ENCODE data around the gene POLR3GL.

POLR3GL gene

GRCh38 chr1:145963265-145964019 lies 1.0 kb upstream of the POLR3GL start:
- no peak for TF ChIP-seq NFIC (IDR thresholded peaks at IDR 0.05)
- TF ChIP-seq EP300 (IDR thresholded peaks at IDR 0.05; ENCODE audit: borderline replicate concordance), result no peak
- TF ChIP-seq TAF1 (IDR thresholded peaks at IDR 0.05; ENCODE audit: low read depth), result no peak
- TF ChIP-seq, protein P1, sequence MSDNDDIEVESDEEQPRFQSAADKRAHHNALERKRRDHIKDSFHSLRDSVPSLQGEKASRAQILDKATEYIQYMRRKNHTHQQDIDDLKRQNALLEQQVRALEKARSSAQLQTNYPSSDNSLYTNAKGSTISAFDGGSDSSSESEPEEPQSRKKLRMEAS (IDR thresholded peaks at IDR 0.05), result no peak
- no peak for TF ChIP-seq CEBPB (IDR thresholded peaks at IDR 0.05)
- no peak for TF ChIP-seq TCF12 (IDR thresholded peaks at IDR 0.05; ENCODE audit: low read depth)
- TF ChIP-seq, protein P2, sequence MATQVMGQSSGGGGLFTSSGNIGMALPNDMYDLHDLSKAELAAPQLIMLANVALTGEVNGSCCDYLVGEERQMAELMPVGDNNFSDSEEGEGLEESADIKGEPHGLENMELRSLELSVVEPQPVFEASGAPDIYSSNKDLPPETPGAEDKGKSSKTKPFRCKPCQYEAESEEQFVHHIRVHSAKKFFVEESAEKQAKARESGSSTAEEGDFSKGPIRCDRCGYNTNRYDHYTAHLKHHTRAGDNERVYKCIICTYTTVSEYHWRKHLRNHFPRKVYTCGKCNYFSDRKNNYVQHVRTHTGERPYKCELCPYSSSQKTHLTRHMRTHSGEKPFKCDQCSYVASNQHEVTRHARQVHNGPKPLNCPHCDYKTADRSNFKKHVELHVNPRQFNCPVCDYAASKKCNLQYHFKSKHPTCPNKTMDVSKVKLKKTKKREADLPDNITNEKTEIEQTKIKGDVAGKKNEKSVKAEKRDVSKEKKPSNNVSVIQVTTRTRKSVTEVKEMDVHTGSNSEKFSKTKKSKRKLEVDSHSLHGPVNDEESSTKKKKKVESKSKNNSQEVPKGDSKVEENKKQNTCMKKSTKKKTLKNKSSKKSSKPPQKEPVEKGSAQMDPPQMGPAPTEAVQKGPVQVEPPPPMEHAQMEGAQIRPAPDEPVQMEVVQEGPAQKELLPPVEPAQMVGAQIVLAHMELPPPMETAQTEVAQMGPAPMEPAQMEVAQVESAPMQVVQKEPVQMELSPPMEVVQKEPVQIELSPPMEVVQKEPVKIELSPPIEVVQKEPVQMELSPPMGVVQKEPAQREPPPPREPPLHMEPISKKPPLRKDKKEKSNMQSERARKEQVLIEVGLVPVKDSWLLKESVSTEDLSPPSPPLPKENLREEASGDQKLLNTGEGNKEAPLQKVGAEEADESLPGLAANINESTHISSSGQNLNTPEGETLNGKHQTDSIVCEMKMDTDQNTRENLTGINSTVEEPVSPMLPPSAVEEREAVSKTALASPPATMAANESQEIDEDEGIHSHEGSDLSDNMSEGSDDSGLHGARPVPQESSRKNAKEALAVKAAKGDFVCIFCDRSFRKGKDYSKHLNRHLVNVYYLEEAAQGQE (IDR thresholded peaks at IDR 0.05; ENCODE audit: low read depth), result no peak
- no peak for TF ChIP-seq RAD21 (IDR thresholded peaks at IDR 0.05; ENCODE audit: low read depth)
- no peak for TF ChIP-seq TEAD4 (IDR thresholded peaks at IDR 0.05)
- no peak for TF ChIP-seq ZBTB7A (IDR thresholded peaks at IDR 0.05; ENCODE audit: low read depth)
- TF ChIP-seq FOXM1 (IDR thresholded peaks at IDR 0.05; ENCODE audit: borderline replicate concordance, low read depth), result no peak
- TF ChIP-seq YY1 (IDR thresholded peaks at IDR 0.05; ENCODE audit: low read depth), result no peak
- TF ChIP-seq EGR1 (IDR thresholded peaks at IDR 0.05), result no peak
- TF ChIP-seq CREB1 (IDR thresholded peaks at IDR 0.05; ENCODE audit: low read depth), result no peak
- TF ChIP-seq USF1 (IDR thresholded peaks at IDR 0.05), result no peak

DNA sequence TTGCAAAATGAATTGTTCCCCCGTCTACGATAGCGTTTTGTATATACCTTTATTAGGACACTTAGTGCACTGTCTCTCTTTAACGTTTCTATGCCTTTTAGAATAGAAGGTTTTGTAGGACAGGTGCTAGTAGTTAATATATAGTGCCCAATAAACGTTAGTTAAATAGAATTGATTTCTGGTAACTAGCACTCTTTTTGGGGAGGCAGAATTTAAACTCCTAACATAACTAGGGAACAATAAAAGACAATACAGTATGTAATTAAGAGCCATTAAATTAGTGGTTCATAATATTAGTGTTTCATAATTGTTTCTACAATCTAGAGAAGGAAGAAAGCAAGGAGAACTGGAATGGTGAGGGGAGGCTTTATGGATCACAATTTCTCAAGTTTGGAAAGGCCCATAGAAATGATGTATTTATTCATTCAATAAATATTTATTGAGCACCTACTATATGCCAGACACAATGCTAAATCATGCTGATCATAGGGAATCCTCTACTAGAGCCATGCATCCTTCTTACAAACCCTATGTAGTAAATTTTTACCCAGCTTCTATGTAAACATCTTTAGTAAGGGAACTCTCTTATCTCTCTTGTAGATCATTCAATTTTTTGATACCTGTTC lies 742 bp downstream of the POLR3GL start:
- no peak for TF ChIP-seq TAF1 (IDR thresholded peaks at IDR 0.05; ENCODE audit: low read depth)
- TF ChIP-seq EGR1 (IDR thresholded peaks at IDR 0.05), result no peak
- TF ChIP-seq TEAD4 (IDR thresholded peaks at IDR 0.05), result no peak
- no peak for TF ChIP-seq USF1 (IDR thresholded peaks at IDR 0.05)
- TF ChIP-seq YY1 (IDR thresholded peaks at IDR 0.05; ENCODE audit: low read depth), result no peak
- no peak for TF ChIP-seq FOXM1 (IDR thresholded peaks at IDR 0.05; ENCODE audit: borderline replicate concordance, low read depth)
- TF ChIP-seq, protein P1 (IDR thresholded peaks at IDR 0.05), result no peak
- TF ChIP-seq ZBTB7A (IDR thresholded peaks at IDR 0.05; ENCODE audit: low read depth), result no peak
- no peak for TF ChIP-seq CEBPB (IDR thresholded peaks at IDR 0.05)
- TF ChIP-seq EP300 (IDR thresholded peaks at IDR 0.05; ENCODE audit: borderline replicate concordance), result no peak
- TF ChIP-seq TCF12 (IDR thresholded peaks at IDR 0.05; ENCODE audit: low read depth), result no peak
- no peak for TF ChIP-seq CREB1 (IDR thresholded peaks at IDR 0.05; ENCODE audit: low read depth)

DNA sequence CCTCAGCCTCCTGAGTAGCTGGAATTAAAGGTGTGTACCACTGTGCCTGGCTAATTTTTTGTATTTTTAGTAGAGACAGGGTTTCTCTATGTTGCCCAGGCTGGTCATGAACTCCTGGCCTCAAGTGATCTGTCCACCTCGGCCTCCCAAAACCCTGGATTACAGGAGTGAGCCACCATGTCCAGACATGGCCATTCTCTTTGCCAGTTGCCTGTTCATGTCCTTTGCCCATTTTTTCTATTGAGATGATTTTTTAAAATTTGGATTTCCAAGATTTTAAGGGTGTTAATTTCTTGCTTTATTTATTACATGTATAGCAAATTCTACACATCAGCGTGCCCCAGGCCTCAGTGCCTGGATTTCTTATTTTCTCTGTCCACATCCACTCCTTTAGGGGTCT lies 2.8 kb downstream of the POLR3GL start:
- no peak for TF ChIP-seq ZBTB7A (IDR thresholded peaks at IDR 0.05; ENCODE audit: low read depth)
- no peak for TF ChIP-seq TCF12 (IDR thresholded peaks at IDR 0.05; ENCODE audit: low read depth)
- no peak for TF ChIP-seq CEBPB (IDR thresholded peaks at IDR 0.05)
- TF ChIP-seq YY1 (IDR thresholded peaks at IDR 0.05; ENCODE audit: low read depth), result no peak
- TF ChIP-seq TEAD4 (IDR thresholded peaks at IDR 0.05), result no peak
- no peak for TF ChIP-seq NFIC (IDR thresholded peaks at IDR 0.05)
- TF ChIP-seq USF1 (IDR thresholded peaks at IDR 0.05), result no peak
- TF ChIP-seq, protein P2 (IDR thresholded peaks at IDR 0.05; ENCODE audit: low read depth), result no peak
- TF ChIP-seq, protein P1 (IDR thresholded peaks at IDR 0.05), result no peak
- TF ChIP-seq FOXM1 (IDR thresholded peaks at IDR 0.05; ENCODE audit: borderline replicate concordance, low read depth), result no peak
- no peak for TF ChIP-seq RAD21 (IDR thresholded peaks at IDR 0.05; ENCODE audit: low read depth)
- no peak for TF ChIP-seq EGR1 (IDR thresholded peaks at IDR 0.05)
- no peak for TF ChIP-seq TAF1 (IDR thresholded peaks at IDR 0.05; ENCODE audit: low read depth)
- TF ChIP-seq CREB1 (IDR thresholded peaks at IDR 0.05; ENCODE audit: low read depth), result no peak
- no peak for TF ChIP-seq EP300 (IDR thresholded peaks at IDR 0.05; ENCODE audit: borderline replicate concordance)

GRCh38 chr1:145972580-145972979 lies 8.1 kb downstream of the POLR3GL start:
- TF ChIP-seq NFIC (IDR thresholded peaks at IDR 0.05), result no peak
- no peak for TF ChIP-seq EGR1 (IDR thresholded peaks at IDR 0.05)
- TF ChIP-seq ZBTB7A (IDR thresholded peaks at IDR 0.05; ENCODE audit: low read depth), result no peak
- no peak for TF ChIP-seq CREB1 (IDR thresholded peaks at IDR 0.05; ENCODE audit: low read depth)
- TF ChIP-seq USF1 (IDR thresholded peaks at IDR 0.05), result no peak
- TF ChIP-seq TCF12 (IDR thresholded peaks at IDR 0.05; ENCODE audit: low read depth), result no peak
- TF ChIP-seq, protein P1 (IDR thresholded peaks at IDR 0.05), result no peak
